Measurements from ENCODE around the gene MLLT10. TPM values are rescaled to one million over a fixed set of nuclear protein-coding genes. Genes with fewer than 3 reads are reported as not detected.

MLLT10 gene
- total RNA-seq, 1 donor from 2014 or later = 65.6 TPM

- no peak overlapping the region for H3K27ac Mint-ChIP-seq
- no peak overlapping the region for H3K4me3 Mint-ChIP-seq (ENCODE audit: low read depth)
- DNase-seq (ENCODE audit: low spot score, unreplicated experiment) = no peak
- H3K27me3 Mint-ChIP-seq = no peaks in the 10 kb centered on the region
- no peak for TF ChIP-seq CTCF (IDR thresholded peaks at IDR 0.05; ENCODE audit: unreplicated experiment)
- peaks cover 29% of the 10 kb centered on the region for H3K4me1 Mint-ChIP-seq (ENCODE audit: low read depth)
- peaks cover 11% of the 10 kb centered on the region for H3K36me3 Mint-ChIP-seq (ENCODE audit: insufficient read depth)
- H3K9me3 Mint-ChIP-seq (ENCODE audit: low read depth) = no peaks in the 10 kb centered on the region
These were observed 220.5 kb downstream of the MLLT10 start for GRCh38 chr10:21754410-21755011.

DNA sequence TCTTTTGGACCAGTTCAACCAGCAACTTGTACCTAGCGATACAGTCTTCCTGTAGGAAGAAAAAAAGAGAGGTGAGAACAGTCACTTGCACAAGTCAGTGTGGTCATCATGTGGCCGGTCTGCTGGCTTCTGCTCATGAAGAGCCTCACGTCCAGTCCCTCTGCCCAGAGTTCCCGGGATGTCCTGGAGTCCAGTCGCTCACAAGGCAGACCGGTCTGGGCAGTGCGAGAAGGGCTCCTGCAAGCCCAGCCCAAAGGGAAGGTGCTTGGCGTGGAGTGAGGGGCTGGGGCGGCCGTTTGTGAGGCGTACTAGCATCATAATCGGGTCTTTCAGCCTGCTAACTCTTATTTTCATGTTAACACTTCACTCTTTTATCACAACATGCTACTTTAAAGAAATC is 222.7 kb downstream of the MLLT10 start:
- H3K4me1 Mint-ChIP-seq (ENCODE audit: low read depth) = peaks cover 15% of the 10 kb centered on the region
- H3K36me3 Mint-ChIP-seq (ENCODE audit: insufficient read depth) = peaks cover 16% of the 10 kb centered on the region
- H3K9me3 Mint-ChIP-seq (ENCODE audit: low read depth) = no peaks in the 10 kb centered on the region
- TF ChIP-seq CTCF (IDR thresholded peaks at IDR 0.05; ENCODE audit: unreplicated experiment) = no peak
- no peak overlapping the region for H3K4me3 Mint-ChIP-seq (ENCODE audit: low read depth)
- H3K27me3 Mint-ChIP-seq = no peaks in the 10 kb centered on the region
- H3K27ac Mint-ChIP-seq = no peak overlapping the region
- no peak for DNase-seq (ENCODE audit: low spot score, unreplicated experiment)

- no peak for TF ChIP-seq CTCF (IDR thresholded peaks at IDR 0.05; ENCODE audit: unreplicated experiment)
- Mint-ChIP-seq H3K4me3 (ENCODE audit: low read depth) (no peak overlapping the region), H3K27ac (no peak overlapping the region), H3K4me1 (ENCODE audit: low read depth) (peaks cover 10% of the 10 kb centered on the region), H3K36me3 (ENCODE audit: insufficient read depth) (peaks cover 16% of the 10 kb centered on the region), H3K27me3 (no peaks in the 10 kb centered on the region), H3K9me3 (ENCODE audit: low read depth) (no peaks in the 10 kb centered on the region)
- no peak for DNase-seq (ENCODE audit: low spot score, unreplicated experiment)
These were observed 223.3 kb downstream of the MLLT10 start for GRCh38 chr10:21757185-21757901.

DNA sequence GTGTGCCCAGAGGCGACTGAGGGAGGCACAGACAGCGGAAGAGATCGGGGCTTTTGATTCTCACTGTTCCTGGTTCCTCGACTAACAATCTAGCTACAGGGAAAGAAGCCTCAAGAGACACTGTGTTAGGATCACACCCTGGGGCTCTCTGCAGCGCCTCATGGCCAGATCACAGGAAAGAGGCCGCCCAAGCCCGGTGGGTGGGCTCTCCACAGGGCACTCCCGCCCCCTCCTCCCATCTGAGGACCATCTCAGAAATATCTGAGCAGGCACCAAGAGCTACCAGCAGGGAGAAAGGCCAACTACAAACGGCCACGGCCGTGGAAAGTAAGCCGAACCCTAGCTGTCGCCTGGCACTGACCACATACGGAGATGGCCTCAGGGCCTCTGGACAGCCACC is 224.2 kb downstream of the MLLT10 start:
- no peak for DNase-seq (ENCODE audit: low spot score, unreplicated experiment)
- H3K27me3 Mint-ChIP-seq = no peaks in the 10 kb centered on the region
- peaks cover 10% of the 10 kb centered on the region for H3K4me1 Mint-ChIP-seq (ENCODE audit: low read depth)
- no peak overlapping the region for H3K27ac Mint-ChIP-seq
- peaks cover 15% of the 10 kb centered on the region for H3K36me3 Mint-ChIP-seq (ENCODE audit: insufficient read depth)
- H3K4me3 Mint-ChIP-seq (ENCODE audit: low read depth) = no peak overlapping the region
- TF ChIP-seq CTCF (IDR thresholded peaks at IDR 0.05; ENCODE audit: unreplicated experiment) = no peak
- H3K9me3 Mint-ChIP-seq (ENCODE audit: low read depth) = no peaks in the 10 kb centered on the region

DNA sequence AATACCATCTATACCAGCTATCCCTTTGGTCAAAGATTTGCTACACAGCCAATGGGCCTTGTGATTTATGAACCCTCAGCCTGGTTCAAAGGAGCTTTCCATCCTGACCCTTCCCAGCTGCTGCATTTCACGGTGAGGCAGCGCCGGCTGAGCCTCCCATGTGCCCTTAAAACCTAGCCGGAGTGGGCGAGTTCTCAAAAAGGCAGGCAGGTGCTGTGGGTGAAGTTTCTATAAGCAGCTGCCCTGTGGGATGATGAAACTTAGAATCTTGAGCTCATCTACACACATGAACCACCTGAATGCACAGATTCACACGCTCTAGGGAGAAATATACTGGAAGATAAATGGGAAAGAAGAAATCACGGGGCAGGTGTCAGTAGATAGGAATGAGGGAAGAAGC is 224.7 kb downstream of the MLLT10 start:
- H3K27me3 Mint-ChIP-seq = no peaks in the 10 kb centered on the region
- TF ChIP-seq CTCF (IDR thresholded peaks at IDR 0.05; ENCODE audit: unreplicated experiment) = no peak
- H3K36me3 Mint-ChIP-seq (ENCODE audit: insufficient read depth) = peaks cover 13% of the 10 kb centered on the region
- no peak overlapping the region for H3K27ac Mint-ChIP-seq
- peaks cover 9% of the 10 kb centered on the region for H3K4me1 Mint-ChIP-seq (ENCODE audit: low read depth)
- H3K4me3 Mint-ChIP-seq (ENCODE audit: low read depth) = no peak overlapping the region
- no peaks in the 10 kb centered on the region for H3K9me3 Mint-ChIP-seq (ENCODE audit: low read depth)
- no peak for DNase-seq (ENCODE audit: low spot score, unreplicated experiment)
